ENCODE measurements around the gene SLC6A13.

The SLC6A13 gene

GRCh38 chr12:171743-172676 is 90.6 kb downstream of the SLC6A13 start:
- no peak overlapping the region for H2AFZ ChIP-seq (ENCODE audit: low read depth, low read length)
- no peak overlapping the region for H3K9ac ChIP-seq (ENCODE audit: low read depth, low read length)
- H3K79me2 ChIP-seq (ENCODE audit: insufficient read depth, low read length), result no peaks in the 10 kb centered on the region
- DNase-seq (no peak), ATAC-seq (ENCODE audit: insufficient read depth, low read depth) (no peak)
- H3K9me3 ChIP-seq (ENCODE audit: insufficient read depth, low read length, severe bottlenecking), result no peaks in the 10 kb centered on the region
- peaks cover 6% of the 10 kb centered on the region; the same call in 1 of the 2 replicates for H4K20me1 ChIP-seq (ENCODE audit: insufficient read depth, low read length)
- peaks cover 6% of the 10 kb centered on the region for H3K27me3 ChIP-seq (ENCODE audit: insufficient read depth, low read length, poor library complexity)
- no peaks in the 10 kb centered on the region for H3K36me3 ChIP-seq (ENCODE audit: insufficient read depth, low read length)
- no peak overlapping the region for H3K27ac ChIP-seq (ENCODE audit: low read length)
- H3K4me3 ChIP-seq (ENCODE audit: low read depth in 1 of 2, low read length in 2 of 2), result no peak overlapping the region
- H3K4me1 ChIP-seq (ENCODE audit: insufficient read depth, low read length), result no peaks in the 10 kb centered on the region
- TF ChIP-seq CTCF (IDR thresholded peaks at IDR 0.05; ENCODE audit: borderline replicate concordance, extremely low read depth, low read length, poor library complexity, severe bottlenecking) (no peak), EZH2 (IDR thresholded peaks at IDR 0.05; ENCODE audit: borderline replicate concordance, low read depth, low read length, severe bottlenecking) (no peak)
- no peak overlapping the region for H3K4me2 ChIP-seq (ENCODE audit: insufficient read depth, low read length)

DNA sequence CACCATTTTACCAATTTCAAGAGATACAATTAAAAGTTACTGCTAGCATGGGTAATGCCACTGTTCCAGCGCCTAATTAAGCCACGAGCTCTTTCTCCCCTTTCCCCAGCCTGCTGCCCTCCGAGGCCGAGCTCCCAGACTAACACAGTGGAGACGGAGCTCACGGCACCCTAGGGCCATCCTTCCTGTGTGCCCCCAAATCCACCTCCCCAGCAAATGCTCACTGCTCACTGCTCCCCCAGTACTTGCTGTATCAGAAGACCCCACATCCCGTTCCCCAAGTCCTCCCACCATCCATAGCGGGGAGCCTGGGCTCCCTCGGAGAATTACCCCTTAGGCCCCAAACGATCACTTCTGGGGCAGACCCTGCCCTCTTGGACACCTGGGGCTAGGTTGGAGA is 91.4 kb downstream of the SLC6A13 start:
- no peak overlapping the region for H3K9ac ChIP-seq (ENCODE audit: low read depth, low read length)
- H3K4me1 ChIP-seq (ENCODE audit: insufficient read depth, low read length), result no peaks in the 10 kb centered on the region
- no peak overlapping the region for H3K4me3 ChIP-seq (ENCODE audit: low read depth in 1 of 2, low read length in 2 of 2)
- peaks cover 6% of the 10 kb centered on the region; the same call in 1 of the 2 replicates for H4K20me1 ChIP-seq (ENCODE audit: insufficient read depth, low read length)
- TF ChIP-seq EZH2 (IDR thresholded peaks at IDR 0.05; ENCODE audit: borderline replicate concordance, low read depth, low read length, severe bottlenecking) (no peak), CTCF (IDR thresholded peaks at IDR 0.05; ENCODE audit: borderline replicate concordance, extremely low read depth, low read length, poor library complexity, severe bottlenecking) (no peak)
- no peaks in the 10 kb centered on the region for H3K9me3 ChIP-seq (ENCODE audit: insufficient read depth, low read length, severe bottlenecking)
- no peaks in the 10 kb centered on the region for H3K79me2 ChIP-seq (ENCODE audit: insufficient read depth, low read length)
- no peak overlapping the region for H3K4me2 ChIP-seq (ENCODE audit: insufficient read depth, low read length)
- ATAC-seq (ENCODE audit: insufficient read depth, low read depth) (no peak), DNase-seq (no peak)
- H3K36me3 ChIP-seq (ENCODE audit: insufficient read depth, low read length), result no peaks in the 10 kb centered on the region
- H3K27me3 ChIP-seq (ENCODE audit: insufficient read depth, low read length, poor library complexity), result peaks cover 6% of the 10 kb centered on the region
- no peak overlapping the region for H3K27ac ChIP-seq (ENCODE audit: low read length)
- no peak overlapping the region for H2AFZ ChIP-seq (ENCODE audit: low read depth, low read length)
